NCI-H187 (cell line): ENCODE measurements around the gene CMC4.
A peak's percentile ranks its signal among the peaks of the same experiment; 100 is the strongest.

Source experiments
- DNase-seq, 2 experiments: peaks; one replicate each; lab custom pipeline; 2025; lab: John Stamatoyannopoulos, UW

Gene CMC4, protein sequence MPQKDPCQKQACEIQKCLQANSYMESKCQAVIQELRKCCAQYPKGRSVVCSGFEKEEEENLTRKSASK

DNA sequence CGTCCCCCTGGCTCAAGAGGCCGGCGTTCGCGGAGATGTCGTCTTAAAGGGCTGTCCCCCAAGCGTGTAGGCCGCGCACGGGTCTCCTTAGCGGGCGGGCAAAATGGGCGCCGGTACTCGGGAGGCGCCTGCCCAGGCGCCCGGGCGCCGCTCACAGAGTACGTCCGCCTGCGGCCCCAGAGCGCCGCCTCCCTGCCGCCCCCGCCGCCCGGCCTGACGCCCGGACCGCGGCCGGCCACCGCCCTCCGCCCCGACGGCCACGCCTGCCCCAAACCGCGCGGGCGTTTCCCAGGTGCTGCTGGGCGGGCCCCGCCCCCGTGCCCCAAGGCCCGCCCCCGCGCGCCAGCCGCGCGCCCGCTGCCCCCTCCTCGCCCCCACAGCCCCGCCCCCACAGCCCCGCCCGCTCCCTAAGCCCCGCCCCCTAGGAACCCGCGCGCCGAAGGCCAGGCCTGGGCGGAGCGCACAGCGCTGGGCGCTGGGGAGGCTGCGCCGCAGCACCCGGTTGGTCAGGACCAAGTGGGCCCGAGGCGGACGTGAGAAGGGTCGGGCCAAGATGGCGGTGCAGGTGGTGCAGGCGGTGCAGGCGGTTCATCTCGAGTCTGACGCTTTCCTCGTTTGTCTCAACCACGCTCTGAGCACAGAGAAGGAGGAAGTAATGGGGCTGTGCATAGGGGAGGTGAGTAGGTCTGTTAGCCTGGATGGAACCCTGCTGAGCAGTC lies at the start of gene CMC4, which contains the start of the genes BRCC3 and MTCP1:
Gene CMC4, minus strand, starts transcription at position 162 of the 719 bp plus-strand sequence. CDS start 7,113 bp downstream, outside the sequence.
Gene BRCC3, plus strand, starts transcription at position 534 of the 719 bp plus-strand sequence. Its CDS starts 20 bp downstream, at position 554.
Gene MTCP1, minus strand, starts transcription at position 162 of the 719 bp plus-strand sequence. CDS start 5,126 bp downstream, outside the sequence.
- peak; percentile 89 to 96 for DNase-seq

DNA sequence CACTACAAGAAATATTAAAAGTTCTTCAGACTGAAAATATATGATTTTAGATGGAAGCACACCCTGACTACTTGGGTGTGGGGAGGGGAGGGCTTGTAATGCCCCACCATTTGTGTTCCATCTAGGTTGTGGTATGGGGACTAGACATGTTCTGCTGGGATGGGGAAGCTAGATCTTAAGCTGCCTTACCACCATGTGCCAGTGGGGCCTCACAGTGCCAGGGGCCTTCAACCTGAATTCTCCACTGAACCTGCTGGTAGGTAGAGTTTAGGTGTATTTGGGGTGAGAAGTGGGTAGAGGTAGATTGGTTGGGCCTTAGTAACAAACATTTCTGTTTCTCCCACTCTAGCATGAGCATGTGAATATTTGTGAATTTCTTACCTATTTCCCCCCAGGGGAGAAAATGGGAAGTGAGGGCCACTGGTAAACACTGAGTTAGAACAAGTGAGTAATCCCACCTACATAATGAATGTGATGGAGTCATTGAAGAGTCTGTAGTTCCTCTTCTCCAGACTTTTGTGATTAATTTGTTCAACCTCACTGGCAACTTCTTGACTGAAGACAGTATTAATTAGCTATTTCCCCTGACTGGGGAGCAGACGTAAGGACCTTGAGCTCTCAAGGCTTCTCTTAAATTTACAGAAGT lies 44.4 kb upstream of the CMC4 start:
- DNase-seq, result no peak

DNA sequence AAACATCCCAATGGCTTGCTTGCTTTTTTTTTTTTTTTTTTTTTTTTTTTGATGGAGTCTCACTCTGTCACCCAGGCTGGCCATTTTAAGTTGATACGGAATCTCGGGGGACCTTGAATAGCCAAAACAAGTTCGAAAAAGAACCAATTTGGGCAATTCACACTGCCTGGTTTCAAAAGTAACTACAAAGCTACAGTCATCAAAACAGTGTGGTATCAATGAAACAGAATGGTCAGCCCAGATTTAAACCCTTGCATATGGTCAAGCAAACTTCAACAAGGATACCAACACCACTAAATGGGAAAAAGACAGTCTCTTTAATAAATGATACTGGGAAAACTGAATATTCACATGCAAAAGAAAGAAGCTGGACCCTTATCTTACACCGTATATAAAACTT lies 42.2 kb upstream of the CMC4 start:
- no peak for DNase-seq

DNA sequence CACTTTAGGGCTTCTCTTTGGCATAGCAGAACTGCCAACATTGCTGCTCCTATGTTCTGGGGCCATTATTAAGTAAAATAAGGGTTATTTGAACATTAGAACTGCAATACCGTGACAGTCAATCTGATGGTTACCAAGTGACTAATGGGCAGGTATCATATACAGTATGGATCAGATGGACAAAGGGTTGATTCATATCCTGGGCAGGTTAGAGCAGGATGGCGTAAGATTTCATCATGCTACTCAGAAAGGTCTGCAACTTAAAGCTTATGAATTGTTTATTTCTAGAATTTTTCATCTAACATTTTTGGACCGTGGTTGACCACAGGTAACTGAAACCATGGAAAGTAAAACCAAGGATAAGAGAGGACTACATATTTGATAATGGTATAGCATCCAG lies 41.2 kb upstream of the CMC4 start:
- DNase-seq, result no peak

DNA sequence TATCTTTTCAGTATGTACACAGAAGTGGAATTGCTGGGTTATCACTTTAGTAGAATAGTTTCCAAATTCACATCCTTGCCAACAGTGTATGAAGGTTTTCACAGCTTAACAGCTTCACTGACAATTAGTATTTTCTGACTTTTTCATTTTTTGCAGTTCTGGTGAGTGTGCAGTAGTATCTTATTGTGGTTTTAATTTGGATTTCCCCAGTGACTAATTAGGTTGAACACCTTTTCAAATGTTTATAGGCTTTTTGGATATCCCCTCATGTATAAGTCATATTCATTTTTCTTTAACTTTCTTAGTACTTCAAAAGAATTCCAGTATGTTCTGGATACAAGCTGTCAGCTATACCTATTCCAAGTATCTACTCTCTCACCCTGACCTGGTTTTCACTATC lies 37.5 kb upstream of the CMC4 start:
- DNase-seq, result no peak

DNA sequence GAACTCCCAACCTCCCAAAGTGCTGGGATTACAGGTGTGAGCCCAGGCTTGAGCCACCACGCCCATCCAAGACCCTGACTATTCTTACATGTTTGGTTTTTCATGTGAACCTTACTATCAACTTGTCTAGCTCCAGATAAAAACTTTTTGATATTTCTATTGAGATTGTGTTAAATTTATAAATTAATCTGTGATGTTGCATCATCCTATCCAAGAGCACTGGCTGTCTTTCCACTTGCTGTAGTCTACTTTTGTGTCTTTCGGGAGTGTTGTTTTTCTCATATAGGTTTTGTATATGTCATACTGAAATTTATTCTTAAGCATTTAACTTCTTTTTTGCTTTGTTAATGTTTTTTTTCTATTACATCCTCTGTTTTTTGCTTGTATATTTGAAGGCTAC lies 35.0 kb upstream of the CMC4 start:
- DNase-seq, result no peak

DNA sequence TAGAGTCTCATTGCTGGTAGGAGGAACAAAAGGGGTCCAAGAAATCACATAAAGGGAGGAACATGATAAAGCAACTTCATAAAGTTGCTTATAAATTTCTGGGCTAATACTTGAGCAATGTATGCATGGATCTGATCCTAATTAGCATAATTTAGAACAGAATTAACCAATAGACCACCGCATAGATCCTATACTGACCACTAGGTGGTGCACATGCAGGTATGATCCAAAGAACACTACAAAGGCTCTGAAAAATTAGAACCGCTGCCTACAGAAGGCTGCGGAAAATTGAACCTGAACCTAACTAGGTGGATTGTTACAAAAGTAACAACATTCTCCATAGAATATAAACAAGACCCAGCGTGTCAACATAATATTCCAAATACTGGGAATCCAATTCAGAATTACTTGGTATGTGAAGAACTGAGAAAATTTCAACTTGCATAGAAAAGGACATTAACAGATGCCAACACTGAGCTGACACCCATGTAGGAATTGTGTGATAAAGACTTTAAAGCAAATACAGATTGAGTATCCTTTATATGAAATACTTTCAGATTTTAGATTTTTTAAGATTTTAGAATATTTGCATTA lies 23.6 kb upstream of the CMC4 start:
- peak in 1 of 2 experiments; percentile 26 for DNase-seq

DNA sequence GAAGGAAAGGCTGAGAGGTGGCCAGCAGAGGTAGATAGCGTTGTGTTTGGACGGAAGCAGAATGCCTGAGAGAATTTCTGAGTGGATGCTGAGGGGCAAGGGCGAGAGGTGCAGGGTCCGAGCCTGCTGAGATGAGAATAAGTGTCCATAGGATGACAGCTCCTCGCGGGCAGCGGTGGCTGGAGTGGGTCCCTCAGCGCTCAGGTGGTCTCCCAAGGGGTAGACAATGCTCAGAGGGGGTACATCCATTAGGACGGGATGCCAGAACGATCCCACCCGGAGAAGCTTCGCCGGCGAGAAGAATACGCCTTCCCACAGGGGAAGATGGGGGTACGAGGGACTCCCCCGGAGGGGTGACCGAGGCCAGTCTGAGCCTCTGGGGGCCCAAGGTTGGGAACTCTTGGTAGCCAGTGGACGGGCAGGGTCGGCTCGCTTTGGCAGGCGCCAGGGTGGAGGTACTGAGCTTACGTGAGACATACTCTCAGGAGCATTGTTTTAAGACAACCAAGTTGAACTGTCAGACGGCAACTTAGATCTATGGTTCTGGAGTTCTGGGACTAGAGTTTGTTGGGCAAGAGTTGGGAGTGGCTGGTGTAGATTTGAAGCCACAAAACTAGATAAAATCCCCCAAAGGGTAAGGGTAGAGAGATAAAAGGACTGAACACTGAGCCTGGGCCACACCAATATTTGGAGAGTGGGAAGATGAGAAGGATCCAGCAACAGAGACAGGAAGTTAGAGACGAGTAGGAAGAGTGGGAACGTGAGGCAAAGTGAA lies 16.2 kb upstream of the CMC4 start:
- no peak for DNase-seq

DNA sequence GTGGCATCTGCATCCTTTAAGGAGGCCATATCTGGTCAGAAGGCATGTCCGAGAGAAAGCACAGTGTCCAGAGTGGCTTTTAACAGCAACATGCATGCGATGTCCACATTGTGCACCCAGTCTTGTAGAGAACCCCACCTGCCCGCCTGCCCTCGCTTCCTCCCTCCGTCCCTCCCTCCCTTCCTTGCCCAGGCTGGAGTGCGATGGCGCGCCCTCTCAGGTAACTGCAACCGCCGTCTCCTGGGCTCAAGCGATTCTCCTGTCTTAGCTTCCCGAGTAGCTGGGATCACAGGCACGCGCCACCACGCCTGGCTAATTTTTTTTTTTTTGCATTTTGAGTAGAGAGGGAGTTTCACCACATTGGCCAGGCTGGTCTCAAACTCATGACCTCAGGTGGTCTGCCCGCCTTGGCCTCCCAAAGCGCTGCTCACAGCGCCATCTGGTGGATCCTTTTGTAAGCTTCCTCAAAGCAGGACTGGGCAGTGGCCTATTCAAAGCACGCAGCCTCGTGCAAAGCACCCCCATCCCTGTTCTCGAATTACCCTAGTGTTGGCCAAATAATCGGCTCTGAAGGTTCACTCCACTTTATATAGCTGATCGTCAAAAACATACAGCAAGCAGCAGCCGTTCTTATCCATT lies 15.4 kb upstream of the CMC4 start:
- no peak for DNase-seq

DNA sequence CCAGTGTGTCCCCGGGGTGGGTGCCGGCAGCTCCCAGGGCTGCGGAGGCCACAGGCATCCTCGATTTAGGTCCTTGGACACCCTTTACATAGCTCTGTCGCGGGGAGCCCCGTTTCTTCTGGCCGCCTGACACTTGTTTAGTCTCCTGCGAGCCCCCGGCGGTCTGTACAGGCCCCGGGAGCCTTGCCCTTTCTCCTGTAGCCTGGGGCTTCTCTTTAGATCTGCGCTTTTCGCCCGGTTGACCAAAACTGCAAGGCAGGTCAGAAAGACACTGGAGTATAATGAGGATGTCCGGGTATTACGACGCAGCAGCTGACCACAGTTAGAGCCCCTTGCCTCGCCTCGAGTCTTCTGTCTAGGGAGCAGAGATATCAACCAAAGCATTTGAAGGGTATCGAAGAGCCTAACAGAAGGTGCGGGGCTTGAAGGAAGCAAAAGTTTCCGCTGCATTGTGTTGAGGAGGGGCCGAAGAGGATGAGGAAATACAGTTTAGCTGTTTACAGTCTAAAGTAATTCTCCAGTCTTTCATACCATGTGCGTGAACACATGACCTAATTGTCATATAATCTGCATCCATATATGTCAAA lies 851 bp upstream of the CMC4 start:
- no peak for DNase-seq

DNA sequence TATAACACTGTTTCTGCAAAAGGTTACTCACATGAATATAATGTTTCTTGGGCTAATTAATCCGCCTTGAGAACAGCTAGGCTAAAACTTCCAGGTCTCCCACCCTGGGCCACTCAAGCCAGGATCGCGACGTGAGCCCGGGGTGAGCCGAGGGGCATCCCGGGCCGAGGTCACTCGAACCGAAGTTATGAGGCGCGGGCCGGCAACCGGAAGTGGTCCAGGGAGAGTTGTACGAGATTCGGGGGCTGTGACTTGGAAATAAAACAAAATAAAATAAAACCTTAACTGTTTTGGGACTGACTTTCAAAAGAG lies 317 bp downstream of the CMC4 start:
- no peak for DNase-seq

DNA sequence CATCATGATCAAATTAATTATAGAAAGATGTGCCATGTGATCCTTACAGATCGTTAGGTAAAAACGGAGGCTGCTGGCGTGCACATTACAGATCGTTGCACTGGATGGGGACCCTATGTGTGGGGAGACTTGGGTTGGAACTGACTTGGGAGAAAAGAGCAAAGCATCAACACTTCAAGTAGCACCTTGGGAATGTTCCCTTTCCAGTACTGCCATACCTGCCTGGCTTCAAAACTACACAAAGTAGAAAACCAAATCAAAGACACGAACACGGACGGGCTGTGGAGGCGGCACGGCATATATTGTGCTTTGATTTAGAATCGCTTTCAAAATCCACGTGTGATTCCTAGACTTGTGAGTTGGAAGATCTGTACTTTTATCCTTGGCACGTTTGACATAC lies 898 bp downstream of the CMC4 start:
- DNase-seq, result no peak

DNA sequence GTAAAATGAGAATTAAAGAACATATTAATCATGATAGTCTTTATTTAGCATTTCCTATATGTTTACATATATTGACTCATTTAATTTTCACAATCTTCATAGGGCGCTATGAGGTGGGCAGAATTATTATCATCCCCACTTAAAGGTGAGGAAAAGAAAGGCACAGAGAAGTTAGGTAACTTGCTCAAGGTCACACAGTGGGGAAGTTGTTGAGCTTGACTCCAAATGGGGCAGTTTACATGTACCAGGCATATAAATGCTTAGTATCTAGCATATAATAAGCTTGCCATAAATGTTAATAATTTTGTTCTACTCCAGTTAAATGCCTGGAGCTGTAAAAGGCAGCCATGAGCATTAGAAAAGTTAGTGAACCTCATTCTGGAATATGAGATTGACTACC lies 1.5 kb downstream of the CMC4 start:
- no peak for DNase-seq

DNA sequence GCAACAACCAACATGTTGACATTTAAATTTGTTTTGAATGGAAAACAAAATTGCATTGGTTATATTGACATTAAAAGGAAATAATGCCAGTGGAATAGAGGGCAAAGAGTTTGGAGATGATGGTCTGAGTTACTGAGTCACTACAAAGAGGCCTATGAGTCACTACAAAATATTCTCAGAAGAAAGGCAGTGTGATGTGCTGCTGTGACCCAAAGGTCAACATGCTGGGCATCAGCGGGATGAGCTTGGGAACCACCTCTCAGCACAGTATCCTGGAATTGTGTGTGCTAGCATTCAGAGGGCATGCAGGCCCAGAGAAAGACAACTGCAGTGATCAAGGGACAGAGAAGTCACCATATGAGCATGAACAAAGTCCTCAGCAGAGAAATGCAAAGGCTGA lies 2.8 kb downstream of the CMC4 start:
- no peak for DNase-seq

DNA sequence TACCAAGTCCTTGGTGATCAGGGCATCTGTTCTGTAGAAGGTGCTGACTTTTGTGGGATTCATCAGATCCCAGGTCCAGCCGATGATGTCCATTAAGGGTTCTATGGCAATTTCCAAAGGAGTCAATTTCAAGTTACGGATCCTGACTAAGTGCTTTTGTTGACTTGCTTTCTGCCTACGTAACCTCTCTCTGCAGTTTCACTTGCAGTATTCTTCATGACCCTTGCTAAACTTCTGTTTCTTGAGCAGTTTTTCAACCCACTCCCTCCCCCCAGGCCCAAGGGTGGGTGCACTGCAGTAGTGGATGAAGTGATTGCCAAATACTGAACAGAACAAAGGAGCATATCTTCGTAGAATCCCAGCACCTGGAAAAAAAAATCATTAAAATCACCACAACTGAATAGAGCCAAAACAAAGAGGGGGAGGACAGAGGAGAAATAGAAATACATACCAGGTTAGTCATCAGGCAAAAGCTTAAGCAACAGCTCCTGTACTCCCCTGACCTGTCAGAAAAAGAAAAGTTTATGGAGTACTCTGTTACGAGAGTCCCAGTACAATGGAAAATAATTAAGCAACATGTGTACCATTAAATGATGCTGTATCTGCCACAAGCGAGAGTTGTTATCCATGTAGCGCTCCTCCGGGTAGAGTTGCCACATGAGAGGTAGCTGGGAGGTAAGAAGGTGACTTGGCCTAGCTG lies 5.8 kb downstream of the CMC4 start:
- DNase-seq, result no peak

DNA sequence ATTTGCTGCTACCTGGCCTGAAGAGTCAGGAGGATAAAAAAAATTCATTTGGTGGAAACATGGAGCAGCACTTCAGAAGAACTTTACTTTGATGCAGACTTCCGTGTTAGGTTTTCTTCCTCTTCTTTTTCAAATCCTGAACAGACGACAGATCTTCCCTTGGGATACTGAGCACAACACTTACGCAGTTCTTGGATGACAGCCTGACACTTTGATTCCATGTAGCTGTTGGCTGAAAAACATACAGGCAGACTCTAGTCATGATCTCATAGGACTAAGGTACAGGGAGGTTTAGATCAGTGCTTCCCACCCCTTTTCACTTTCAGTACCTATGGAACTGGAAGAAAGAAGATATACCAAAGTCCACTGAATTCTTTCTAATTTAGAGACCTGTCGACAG lies 9.2 kb downstream of the CMC4 start:
- no peak for DNase-seq

DNA sequence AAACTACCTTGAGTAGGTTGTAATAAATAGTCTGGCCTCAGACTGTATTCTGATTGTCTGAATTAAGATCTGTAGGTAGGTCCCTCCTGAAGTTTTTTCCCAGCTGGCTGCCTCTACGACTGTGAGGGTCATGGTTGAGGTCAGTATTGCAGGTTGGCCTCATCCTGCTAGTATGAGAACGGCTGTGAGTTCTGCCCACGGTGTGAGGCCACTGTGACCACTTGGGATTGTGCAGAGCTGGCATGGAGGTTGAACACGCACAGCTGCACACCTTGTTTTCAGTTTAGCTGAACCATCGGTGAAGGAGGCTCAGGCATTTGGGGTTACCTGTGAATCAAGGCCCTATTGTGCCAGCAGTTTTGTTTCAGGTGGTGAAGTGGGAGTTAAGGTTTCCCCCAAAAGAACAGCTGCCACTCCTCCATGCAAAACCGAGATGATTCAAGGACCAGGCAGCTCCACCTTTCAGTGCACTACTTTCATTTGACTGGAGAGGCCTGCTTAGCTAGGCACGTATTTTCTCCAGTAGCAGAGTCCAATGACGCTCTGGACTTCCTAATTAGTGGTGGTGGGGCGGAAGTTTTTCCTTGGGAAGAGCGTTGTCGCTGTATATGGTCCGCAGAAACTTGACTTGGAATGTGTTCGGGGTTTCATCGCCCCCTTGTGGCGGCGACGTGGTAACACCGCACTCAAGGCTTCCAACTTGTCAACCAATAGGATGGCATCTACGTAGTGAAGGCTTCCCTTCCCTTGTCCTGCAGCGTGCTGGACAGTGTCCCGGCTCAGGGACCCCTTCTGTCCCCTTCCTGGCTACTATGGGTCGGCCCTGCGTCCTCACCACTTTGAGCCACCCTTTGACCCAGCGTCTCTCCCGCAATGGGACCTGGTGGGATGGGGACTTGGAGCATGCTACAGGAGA lies 13.8 kb downstream of the CMC4 start:
- DNase-seq, result peak; percentile 21 to 63

DNA sequence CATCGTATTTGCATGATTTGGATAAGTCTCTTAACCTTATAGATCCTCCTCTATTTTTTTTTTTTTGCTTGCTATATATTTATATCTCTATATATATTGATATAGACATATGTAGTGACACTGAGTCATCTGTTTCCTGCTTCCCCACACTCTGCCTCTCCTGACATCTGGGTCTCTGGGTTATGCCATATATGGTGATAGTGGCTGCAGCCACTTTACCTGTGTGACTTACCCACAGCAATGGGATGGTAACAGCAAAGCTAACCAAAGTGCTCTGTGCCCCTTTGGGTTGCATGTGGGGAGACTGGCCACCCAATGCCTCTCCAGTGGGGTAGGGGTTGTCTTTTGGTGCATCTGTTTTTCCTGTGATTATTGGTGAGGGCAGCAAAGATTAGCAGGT lies 14.5 kb downstream of the CMC4 start:
- no peak for DNase-seq

DNA sequence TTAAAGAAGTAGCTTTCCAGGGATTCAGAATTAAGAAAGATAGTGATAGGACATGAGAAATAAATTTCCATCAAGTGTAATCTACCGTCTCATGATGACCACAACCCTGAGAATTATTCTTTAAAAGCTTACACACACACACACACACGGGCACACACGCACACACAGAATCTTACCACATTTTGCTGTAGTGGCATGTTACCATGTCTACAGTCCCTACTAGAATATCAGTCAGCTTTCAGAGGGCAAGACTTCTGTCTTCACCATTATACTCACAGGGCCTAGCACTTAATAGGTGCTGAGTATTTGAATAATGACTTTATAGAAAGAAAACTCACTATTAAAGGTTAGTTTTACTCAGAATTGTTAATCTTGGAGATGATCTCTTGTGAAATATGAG lies 15.4 kb downstream of the CMC4 start:
- no peak for DNase-seq

DNA sequence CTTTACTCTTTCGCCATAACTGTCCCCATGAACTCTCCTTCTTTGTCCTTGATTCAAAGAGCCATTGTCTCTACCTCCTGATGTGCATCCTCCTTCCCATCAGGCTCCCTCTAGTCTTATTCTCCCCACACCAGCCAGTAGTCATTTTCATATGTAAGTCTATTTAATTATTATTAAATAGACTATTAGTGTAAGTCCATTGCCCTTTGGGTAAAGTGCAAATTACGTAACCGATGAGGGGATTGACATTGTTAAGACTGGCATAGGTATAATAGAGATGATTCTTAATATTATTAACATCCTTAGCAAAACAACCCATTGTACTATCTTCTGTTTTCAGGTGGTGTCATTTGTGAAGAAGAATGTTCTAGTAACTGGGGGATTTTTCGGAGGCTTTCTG lies 16.7 kb downstream of the CMC4 start:
- DNase-seq, result no peak
